ENCODE data around the gene TMEM198. TPM values are rescaled to one million over a fixed set of nuclear protein-coding genes. Genes with fewer than 3 reads are reported as not detected.

TMEM198 gene
- total RNA-seq, 2 donors from 2014 or later = 1.8 to 4.3 TPM

DNA sequence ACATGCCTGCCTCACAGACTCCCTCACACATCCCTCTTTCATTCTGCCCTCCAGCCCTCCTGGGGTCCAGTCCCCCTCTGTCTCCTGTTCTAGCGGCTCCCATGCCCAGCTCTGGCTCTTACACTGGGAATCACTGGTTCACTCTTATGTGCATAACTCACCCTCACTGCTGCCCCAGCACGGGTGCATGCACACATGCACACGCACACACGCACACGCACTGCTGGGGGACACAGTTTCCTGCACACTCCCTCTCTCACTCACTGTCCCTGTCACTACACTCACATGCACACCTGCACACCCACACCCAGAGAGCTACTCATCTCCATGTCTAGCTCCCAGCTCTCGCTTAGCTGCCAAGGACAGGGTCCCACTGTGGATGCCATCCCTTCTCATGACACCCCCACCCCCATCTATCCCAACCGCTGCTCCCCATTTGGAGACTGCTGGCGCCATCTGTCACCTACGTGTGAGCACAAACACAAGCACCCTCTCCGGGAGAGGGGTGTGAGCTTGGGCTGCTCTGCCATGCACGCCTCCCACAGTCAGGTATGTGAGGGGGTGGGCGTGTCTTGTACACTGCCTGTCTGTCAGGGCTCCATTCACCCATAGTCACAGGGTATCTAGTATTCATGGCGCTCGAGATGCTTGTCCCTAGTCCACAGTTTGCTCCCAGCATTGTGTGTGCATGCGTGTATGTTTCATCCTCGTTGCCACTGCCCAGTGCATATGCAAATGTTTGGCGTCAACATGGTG lies 27.8 kb upstream of the TMEM198 start:
- TF ChIP-seq, protein P1, sequence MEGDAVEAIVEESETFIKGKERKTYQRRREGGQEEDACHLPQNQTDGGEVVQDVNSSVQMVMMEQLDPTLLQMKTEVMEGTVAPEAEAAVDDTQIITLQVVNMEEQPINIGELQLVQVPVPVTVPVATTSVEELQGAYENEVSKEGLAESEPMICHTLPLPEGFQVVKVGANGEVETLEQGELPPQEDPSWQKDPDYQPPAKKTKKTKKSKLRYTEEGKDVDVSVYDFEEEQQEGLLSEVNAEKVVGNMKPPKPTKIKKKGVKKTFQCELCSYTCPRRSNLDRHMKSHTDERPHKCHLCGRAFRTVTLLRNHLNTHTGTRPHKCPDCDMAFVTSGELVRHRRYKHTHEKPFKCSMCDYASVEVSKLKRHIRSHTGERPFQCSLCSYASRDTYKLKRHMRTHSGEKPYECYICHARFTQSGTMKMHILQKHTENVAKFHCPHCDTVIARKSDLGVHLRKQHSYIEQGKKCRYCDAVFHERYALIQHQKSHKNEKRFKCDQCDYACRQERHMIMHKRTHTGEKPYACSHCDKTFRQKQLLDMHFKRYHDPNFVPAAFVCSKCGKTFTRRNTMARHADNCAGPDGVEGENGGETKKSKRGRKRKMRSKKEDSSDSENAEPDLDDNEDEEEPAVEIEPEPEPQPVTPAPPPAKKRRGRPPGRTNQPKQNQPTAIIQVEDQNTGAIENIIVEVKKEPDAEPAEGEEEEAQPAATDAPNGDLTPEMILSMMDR (IDR thresholded peaks at IDR 0.05) = no peak

DNA sequence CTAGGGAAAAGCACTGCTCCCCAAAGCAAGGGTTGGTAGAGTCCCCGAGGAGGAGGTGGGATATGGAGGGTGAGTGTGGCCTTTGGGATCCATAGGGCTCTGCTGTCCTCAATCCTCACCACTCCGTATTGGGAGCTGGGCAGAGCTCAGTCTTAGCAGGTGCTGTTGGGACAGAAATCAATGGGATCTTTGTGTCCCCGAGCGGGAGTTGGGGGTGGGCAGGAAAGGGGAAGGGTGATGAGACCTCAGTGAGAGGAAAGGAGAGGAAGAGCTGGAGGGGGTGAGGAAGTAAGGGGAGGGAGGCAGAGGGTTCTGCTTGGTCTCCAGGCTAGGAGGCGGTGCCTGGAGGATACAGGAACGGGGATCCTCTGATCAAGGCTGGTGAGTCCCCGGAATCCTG lies 26.9 kb upstream of the TMEM198 start:
- Histone ChIP-seq H3K27ac (no peak overlapping the region), H3K27me3 (no peaks in the 10 kb centered on the region), H3K36me3 (no peaks in the 10 kb centered on the region), H3K4me1 (peaks cover 0 to 55% of the 10 kb centered on the region in 2 donors), H3K4me3 (no peak overlapping the region), H3K9me3 (no peaks in the 10 kb centered on the region)
- DNase-seq (ENCODE audit: low spot score) = no peak
- TF ChIP-seq, protein P1 (IDR thresholded peaks at IDR 0.05) = no peak

More for the DNA sequence above, 27.8 kb upstream of the TMEM198 start:
- Histone ChIP-seq H3K27me3 (no peaks in the 10 kb centered on the region), H3K36me3 (no peaks in the 10 kb centered on the region), H3K27ac (no peak overlapping the region), H3K4me3 (no peak overlapping the region), H3K9me3 (no peaks in the 10 kb centered on the region), H3K4me1 (peaks cover 0 to 55% of the 10 kb centered on the region in 2 donors)
- DNase-seq (ENCODE audit: low spot score) = no peak

DNA sequence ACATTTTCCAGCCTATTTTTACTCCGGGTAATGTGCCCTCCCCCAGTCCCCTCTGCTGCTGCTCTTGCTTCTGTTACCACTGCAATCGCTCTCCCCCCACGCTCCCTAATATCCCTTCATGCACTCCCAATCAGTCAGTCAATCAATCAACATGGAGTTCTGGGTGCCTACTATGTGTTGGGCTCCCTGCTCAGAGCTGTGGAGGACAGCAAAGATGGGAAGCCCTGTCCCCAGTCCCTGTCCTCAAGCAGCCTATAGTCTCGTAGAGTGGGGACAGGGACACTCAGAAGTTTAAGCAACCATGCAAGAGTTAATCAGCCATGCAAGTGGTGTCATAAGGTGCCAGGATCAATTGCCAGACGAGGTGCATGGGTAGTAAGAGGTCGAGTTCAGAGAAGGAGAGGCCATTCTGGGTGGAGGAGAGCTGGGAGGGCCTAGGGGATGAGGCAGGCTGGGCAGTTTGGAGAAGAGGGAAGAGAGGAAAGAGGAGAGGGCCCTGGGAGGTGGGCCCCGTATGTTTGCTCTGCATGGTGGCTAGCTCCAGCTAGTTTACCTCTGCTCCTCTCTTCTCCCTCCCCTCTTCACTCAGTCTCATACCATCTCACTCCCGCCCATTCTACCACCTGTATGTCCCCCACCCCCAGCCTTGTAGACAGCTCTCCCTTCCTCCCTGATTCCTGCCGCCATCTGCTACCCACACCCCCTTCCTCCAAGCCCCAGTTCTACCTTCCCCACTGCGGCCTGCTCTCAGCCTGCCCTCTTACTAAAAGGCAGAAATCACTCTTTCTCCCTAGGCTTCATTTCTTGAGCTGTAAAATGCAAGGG lies 25.7 kb upstream of the TMEM198 start:
- TF ChIP-seq, protein P1 (IDR thresholded peaks at IDR 0.05) = no peak
- H3K27ac ChIP-seq = no peak overlapping the region
- no peaks in the 10 kb centered on the region for H3K9me3 ChIP-seq
- H3K4me1 ChIP-seq = peaks cover 0 to 55% of the 10 kb centered on the region in 2 donors
- no peaks in the 10 kb centered on the region for H3K27me3 ChIP-seq
- no peak for DNase-seq (ENCODE audit: low spot score)
- no peak overlapping the region for H3K4me3 ChIP-seq
- H3K36me3 ChIP-seq = no peaks in the 10 kb centered on the region

DNA sequence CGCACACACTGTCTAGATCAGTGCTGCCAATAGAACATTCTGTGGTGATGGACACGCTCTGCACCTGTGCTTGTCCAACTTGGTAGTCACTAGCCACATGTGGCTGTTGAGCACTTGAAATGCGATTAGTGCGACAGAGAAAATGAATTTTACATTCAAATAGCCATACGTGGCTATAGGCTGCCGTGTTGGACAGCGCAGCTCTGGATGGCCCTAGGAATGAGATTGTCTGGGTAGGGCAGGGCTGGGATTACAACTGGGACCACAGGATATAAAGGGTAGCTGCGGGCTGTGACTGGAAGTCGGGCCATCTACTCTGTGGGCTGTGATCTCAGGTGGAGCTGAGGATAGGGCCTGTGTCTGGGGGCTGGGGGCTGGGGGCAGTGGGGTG lies 24.3 kb upstream of the TMEM198 start:
- no peak for DNase-seq (ENCODE audit: low spot score)
- Histone ChIP-seq H3K4me3 (no peak overlapping the region), H3K4me1 (peaks cover 0 to 47% of the 10 kb centered on the region in 2 donors), H3K36me3 (no peaks in the 10 kb centered on the region), H3K27me3 (no peaks in the 10 kb centered on the region), H3K9me3 (no peaks in the 10 kb centered on the region), H3K27ac (peak overlapping the region; percentile 88 to 92)
- TF ChIP-seq, protein P1 (IDR thresholded peaks at IDR 0.05) = no peak

DNA sequence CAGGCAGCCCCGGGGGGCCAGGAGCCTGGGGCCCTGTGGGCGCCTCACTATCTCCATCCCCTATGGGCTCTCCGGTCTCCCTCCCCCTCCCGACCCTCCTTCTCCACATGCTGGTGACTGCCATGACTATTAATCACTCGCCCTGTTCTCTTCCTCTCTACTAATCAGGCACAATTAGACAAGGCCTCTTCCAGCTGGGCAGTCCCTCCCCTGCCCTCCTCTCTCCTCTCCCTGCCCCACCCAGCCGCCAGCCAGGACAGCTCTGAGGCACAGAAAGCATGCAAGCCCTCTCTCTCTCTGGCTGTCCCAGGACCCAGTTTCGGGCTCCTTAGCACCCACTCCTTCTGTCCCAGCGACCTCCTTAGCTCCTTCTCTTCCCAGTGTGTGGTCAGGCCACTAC lies 23.7 kb upstream of the TMEM198 start:
- Histone ChIP-seq H3K27ac (peak overlapping the region; percentile 88 to 92), H3K27me3 (no peaks in the 10 kb centered on the region), H3K36me3 (no peaks in the 10 kb centered on the region), H3K9me3 (no peaks in the 10 kb centered on the region), H3K4me3 (no peak overlapping the region), H3K4me1 (peaks cover 0 to 43% of the 10 kb centered on the region in 2 donors)
- no peak for DNase-seq (ENCODE audit: low spot score)
- TF ChIP-seq, protein P1 (IDR thresholded peaks at IDR 0.05) = no peak
